ENCODE measurements around the gene KCNK13.

GRCh38 chr14:90024910-90025309 is 36.9 kb upstream of the KCNK13 start:
- TF ChIP-seq, protein P1, sequence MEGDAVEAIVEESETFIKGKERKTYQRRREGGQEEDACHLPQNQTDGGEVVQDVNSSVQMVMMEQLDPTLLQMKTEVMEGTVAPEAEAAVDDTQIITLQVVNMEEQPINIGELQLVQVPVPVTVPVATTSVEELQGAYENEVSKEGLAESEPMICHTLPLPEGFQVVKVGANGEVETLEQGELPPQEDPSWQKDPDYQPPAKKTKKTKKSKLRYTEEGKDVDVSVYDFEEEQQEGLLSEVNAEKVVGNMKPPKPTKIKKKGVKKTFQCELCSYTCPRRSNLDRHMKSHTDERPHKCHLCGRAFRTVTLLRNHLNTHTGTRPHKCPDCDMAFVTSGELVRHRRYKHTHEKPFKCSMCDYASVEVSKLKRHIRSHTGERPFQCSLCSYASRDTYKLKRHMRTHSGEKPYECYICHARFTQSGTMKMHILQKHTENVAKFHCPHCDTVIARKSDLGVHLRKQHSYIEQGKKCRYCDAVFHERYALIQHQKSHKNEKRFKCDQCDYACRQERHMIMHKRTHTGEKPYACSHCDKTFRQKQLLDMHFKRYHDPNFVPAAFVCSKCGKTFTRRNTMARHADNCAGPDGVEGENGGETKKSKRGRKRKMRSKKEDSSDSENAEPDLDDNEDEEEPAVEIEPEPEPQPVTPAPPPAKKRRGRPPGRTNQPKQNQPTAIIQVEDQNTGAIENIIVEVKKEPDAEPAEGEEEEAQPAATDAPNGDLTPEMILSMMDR (conservative IDR thresholded peaks at IDR 0.05 in 1 of 2, IDR thresholded peaks at IDR 0.05 in 1 of 2; ENCODE audit: low read depth in 1 of 2, low read length in 2 of 2): no peak
- no peak for TF ChIP-seq EZH2 (IDR thresholded peaks at IDR 0.05; ENCODE audit: low read length, missing control alignments)

All from fibroblast of lung (primary cell).